SH-SY5Y (cell line): Measurements from ENCODE around the gene OXTR.

ENCODE experiments used
- GATA2 ChIP-seq: IDR thresholded peaks from 2 replicates; pipeline ENCODE4 v1.6.1; 2011; ENCODE audit warnings: mild to moderate bottlenecking, low read depth, low read length
- GATA3 ChIP-seq: IDR thresholded peaks from 2 replicates; pipeline ENCODE4 v1.6.1; 2011; ENCODE audit warnings: low read depth, mild to moderate bottlenecking, low read length, moderate library complexity

DNA sequence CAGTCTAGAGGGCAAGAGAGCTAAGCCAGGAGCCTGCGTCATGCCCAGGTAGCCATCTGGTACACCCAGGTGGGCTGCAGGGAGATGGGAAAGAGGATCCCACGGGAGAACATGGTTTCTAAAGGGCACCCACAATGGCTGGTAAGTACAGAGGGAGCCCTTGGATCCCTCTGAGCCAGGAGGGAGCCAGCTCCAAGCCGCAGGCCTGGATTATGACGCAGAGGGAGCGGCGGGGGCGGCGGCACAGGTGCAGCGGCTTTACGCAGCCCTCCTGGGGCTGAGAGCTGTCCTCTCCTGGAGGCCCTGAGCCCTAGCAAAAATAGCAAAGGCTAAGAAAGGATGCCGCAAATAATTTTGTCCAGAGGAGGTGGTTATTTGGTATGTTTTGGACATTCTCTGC is 33.0 kb downstream of the OXTR start:
- TF ChIP-seq GATA3 (no peak), GATA2 (no peak)
